ENCODE data around the gene APBA1. TPM values are rescaled to one million over a fixed set of nuclear protein-coding genes. Genes with fewer than 3 reads are reported as not detected.

APBA1 gene
- total and polyA plus RNA-seq, 2 of the 8 experiments (the other 6 are each of a cell fraction or from before 2014, with no cell fraction given): 0.36 to 0.60 TPM

GRCh38 chr9:69601698-69602097 lies 70.5 kb downstream of the APBA1 start (continued):
- no peak for TF ChIP-seq CHD7 (IDR thresholded peaks at IDR 0.05; ENCODE audit: insufficient replicate concordance, low read length)

Measured in H1 (cell line).